HS-5 (cell line): ENCODE measurements around the gene KLHL41.
A peak's percentile ranks its signal among the peaks of the same experiment; 100 is the strongest.
"Not testable (repeated sequence)": the region's sequence is repeated elsewhere in the genome, so short reads cannot be mapped to it uniquely, and the experiment has no call there.

ENCODE experiments used
- DNase-seq: peaks from one replicate; pipeline ENCODE4 v3.0.0-alpha.2; 2012; ENCODE audit warnings: low read depth

The KLHL41 gene

DNA sequence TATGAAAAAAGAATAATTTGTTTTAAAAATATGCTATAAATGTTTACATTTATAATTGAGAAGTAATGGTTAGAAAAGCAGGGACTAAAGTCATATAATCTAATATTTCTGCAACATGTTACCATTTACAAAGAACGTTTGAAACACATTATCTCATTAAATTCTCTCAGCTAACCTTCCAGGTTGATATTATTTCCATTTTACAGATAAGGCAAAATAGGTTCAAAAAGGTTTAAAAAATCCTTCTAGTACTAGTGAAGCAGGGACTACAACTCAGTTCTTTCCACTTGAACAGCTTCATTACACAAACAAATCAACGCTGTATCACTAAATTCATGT lies 63.3 kb downstream of the KLHL41 start:
- DNase-seq, result peak; percentile 5

DNA sequence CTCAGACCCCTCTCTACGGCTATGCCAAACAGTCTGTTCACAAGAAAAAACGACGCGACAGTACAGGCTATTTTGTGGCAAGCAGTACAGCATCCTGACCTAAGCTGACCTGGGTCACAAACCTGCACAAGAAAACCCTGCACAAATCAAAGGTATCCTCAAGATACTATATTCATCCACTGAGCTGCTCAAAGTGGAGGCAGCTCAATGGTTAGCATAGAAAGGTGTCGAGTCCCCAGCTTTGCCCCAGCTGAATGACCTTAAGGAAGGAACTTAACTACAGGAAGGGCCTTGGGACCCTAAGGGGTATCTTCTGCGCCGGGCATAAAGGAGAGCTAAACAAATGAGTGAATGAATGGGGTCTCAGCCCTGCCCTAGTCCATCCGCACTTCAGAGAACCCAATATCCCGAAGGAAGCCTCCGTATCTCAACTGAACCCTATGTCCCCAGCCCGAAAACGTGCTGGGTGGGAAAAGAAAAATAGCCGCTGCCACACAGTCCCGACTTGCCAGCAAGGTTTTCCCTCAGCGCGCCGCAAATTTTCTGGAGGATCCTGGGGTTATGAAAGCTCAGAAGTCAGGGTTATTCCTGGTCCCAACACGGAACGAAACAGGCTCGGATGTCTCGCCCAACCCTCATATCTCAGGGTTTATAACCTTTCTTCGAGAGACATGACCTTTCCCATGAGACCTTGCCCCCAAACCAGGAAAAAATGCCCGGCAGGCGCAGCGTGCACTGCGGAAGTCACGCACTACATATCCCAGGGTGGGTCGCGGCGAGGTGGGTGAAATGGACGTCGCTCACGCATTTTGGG lies 63.9 kb downstream of the KLHL41 start, which contains the start of gene FASTKD1:
Gene FASTKD1, minus strand, starts transcription at position 706 of the 814 bp plus-strand sequence. CDS start 1,836 bp downstream, outside the sequence.
- DNase-seq, result peak; percentile 69

DNA sequence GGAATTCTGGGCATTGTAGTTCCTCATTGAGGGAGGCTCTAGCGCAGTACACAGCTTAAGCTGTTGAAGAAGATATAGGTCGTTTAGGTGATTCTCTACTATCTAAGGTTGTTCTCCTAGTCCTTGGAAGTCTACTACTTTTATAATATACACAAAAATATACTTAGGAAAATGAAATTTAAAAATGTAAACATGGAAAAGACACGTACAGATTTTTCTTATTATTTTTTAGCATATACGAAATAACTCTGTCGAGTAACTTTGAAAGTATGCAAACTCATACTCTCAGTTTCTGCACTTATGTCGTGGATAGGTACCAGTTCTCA lies 64.4 kb downstream of the KLHL41 start:
- DNase-seq, result peak; percentile 5

DNA sequence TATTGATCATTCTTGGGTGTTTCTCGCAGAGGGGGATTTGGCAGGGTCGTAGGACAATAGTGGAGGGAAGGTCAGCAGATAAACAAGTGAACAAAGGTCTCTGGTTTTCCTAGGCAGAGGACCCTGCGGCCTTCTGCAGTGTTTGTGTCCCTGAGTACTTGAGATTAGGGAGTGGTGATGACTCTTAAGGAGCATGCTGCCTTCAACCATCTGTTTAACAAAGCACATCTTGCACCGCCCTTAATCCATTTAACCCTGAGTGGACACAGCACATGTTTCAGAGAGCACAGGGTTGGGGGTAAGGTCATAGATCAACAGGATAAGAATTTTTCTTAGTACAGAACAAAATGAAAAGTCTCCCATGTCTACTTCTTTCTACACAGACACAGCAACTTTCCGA lies 65.0 kb downstream of the KLHL41 start:
- DNase-seq, result not testable (repeated sequence)

DNA sequence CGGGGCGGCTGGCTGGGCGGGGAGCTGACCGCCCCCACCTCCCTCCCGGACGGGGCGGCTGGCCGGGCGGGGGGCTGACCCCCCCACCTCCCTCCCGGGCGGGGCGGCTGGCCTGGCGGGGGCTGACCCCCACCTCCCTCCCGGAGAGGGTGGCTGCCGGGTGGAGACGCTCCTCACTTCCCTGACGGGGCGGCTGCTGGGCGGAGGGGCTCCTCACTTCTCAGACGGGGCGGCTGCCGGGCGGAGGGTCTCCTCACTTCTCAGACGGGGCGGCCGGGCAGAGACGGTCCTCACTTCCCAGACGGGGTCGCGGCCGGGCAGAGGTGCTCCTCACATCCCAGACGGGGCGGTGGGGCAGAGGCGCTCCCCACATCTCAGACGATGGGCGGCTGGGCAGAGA lies 65.8 kb downstream of the KLHL41 start:
- DNase-seq, result not testable (repeated sequence)
